Thymus (tissue), 11 donors: ENCODE data around the gene BICD1. TPM values are rescaled to one million over a fixed set of nuclear protein-coding genes. Genes with fewer than 3 reads are reported as not detected.

ENCODE experiments used
- DNase-seq, 9 donors: peaks; one replicate each; pipeline ENCODE4 v3.0.0-alpha.2; 2013; ENCODE audit warnings: low spot score in 9 of 9, low read depth in 6 of 9, missing footprints in 1 of 9
- H3K27ac ChIP-seq, 2 donors: one replicate each; pipeline ENCODE4 v1.5.1; 2013; ENCODE audit warnings: control low read depth in 1 of 2, low read depth in 1 of 2, low read length in 1 of 2, mild to moderate bottlenecking in 1 of 2, moderate library complexity in 1 of 2
- H3K27me3 ChIP-seq, 2 donors: one replicate each; pipeline ENCODE4 v1.5.1; 2013; ENCODE audit warnings: low read length in 1 of 2; ENCODE audit not compliant: control insufficient read depth in 2 of 2, insufficient read depth in 1 of 2
- H3K36me3 ChIP-seq, 2 donors: one replicate each; pipeline ENCODE4 v1.5.1; 2013; ENCODE audit warnings: low read length in 1 of 2, mild to moderate bottlenecking in 1 of 2, moderate library complexity in 1 of 2; ENCODE audit not compliant: control insufficient read depth in 2 of 2, insufficient read depth in 2 of 2
- H3K4me1 ChIP-seq, 2 donors: one replicate each; pipeline ENCODE4 v1.5.1; 2013; ENCODE audit warnings: low read length in 2 of 2; ENCODE audit not compliant: control insufficient read depth in 2 of 2, insufficient read depth in 2 of 2
- H3K4me3 ChIP-seq, 2 donors: one replicate each; pipeline ENCODE4 v1.5.1; 2013; ENCODE audit warnings: low read length in 2 of 2, control low read depth in 1 of 2, mild to moderate bottlenecking in 1 of 2
- H3K9me3 ChIP-seq, 2 donors: one replicate each; pipeline ENCODE4 v1.5.1; 2013; ENCODE audit warnings: low read length in 1 of 2, mild to moderate bottlenecking in 1 of 2; ENCODE audit not compliant: control insufficient read depth in 2 of 2, insufficient read depth in 1 of 2
- WGBS: extraction: QIAGEN DNeasy Blood & Tissue Kit; methylation state at CpG from one replicate; pipeline ENCODE4 v1.1.7; 2013; 5-methylcytosine and 5-hydroxymethylcytosine counted together
- polyA plus RNA-seq: library from polyadenylated mRNA; stranded (reverse); fragments of 200-250 nt; gene quantifications from one replicate; pipeline ENCODE4 v1.2.3, GENCODE V29; 2013
- total RNA-seq: library from RNA; stranded (reverse); fragments of 120-200 nt; gene quantifications from one replicate; pipeline ENCODE4 v1.2.4, GENCODE V29; 2013
- donor health status: healthy.

Gene BICD1
- total and polyA plus RNA-seq, 2 donors: 5.5 to 12.1 TPM

- Histone ChIP-seq H3K36me3 (no peaks in the 10 kb centered on the region), H3K4me1 (no peaks in the 10 kb centered on the region), H3K9me3 (no peaks in the 10 kb centered on the region), H3K4me3 (no peak overlapping the region), H3K27ac (no peak overlapping the region), H3K27me3 (no peaks in the 10 kb centered on the region)
- 96% methylated on average over 6 of the region's 6 CpGs for WGBS
- no peak for DNase-seq
Measured at GRCh38 chr12:32072102-32072501, 34.5 kb upstream of the BICD1 start.

GRCh38 chr12:32074432-32074831, 32.2 kb upstream of the BICD1 start:
- no peaks in the 10 kb centered on the region for H3K9me3 ChIP-seq
- no peak overlapping the region for H3K4me3 ChIP-seq

GRCh38 chr12:32076941-32077340, 29.7 kb upstream of the BICD1 start:
- H3K9me3 ChIP-seq: no peaks in the 10 kb centered on the region
- no peaks in the 10 kb centered on the region for H3K4me1 ChIP-seq
- no peaks in the 10 kb centered on the region for H3K36me3 ChIP-seq
- DNase-seq: no peak
- WGBS: 96% methylated on average over 4 of the region's 4 CpGs
- H3K27me3 ChIP-seq: no peaks in the 10 kb centered on the region
- H3K4me3 ChIP-seq: no peak overlapping the region
- no peak overlapping the region for H3K27ac ChIP-seq

More at GRCh38 chr12:32074432-32074831, 32.2 kb upstream of the BICD1 start:
- DNase-seq: no peak
- Histone ChIP-seq H3K36me3 (no peaks in the 10 kb centered on the region), H3K27ac (no peak overlapping the region), H3K4me1 (no peaks in the 10 kb centered on the region), H3K27me3 (no peaks in the 10 kb centered on the region)

GRCh38 chr12:32080435-32080834, 26.2 kb upstream of the BICD1 start:
- no peak for DNase-seq
- H3K36me3 ChIP-seq: no peaks in the 10 kb centered on the region
- no peak overlapping the region for H3K27ac ChIP-seq
- 96% methylated on average over 3 of the region's 3 CpGs for WGBS
- H3K27me3 ChIP-seq: no peaks in the 10 kb centered on the region
- no peaks in the 10 kb centered on the region for H3K4me1 ChIP-seq
- no peak overlapping the region for H3K4me3 ChIP-seq
- H3K9me3 ChIP-seq: no peaks in the 10 kb centered on the region

GRCh38 chr12:32083489-32083888, 23.2 kb upstream of the BICD1 start:
- H3K36me3 ChIP-seq: no peaks in the 10 kb centered on the region
- no peak overlapping the region for H3K4me3 ChIP-seq
- 92% methylated on average over 5 of the region's 5 CpGs for WGBS

GRCh38 chr12:32084017-32084688, 22.5 kb upstream of the BICD1 start:
- H3K9me3 ChIP-seq: no peaks in the 10 kb centered on the region
- no peaks in the 10 kb centered on the region for H3K4me1 ChIP-seq
- no peak overlapping the region for H3K27ac ChIP-seq
- H3K4me3 ChIP-seq: no peak overlapping the region
- 91% methylated on average over 9 of the region's 9 CpGs for WGBS
- DNase-seq: no peak
- H3K36me3 ChIP-seq: no peaks in the 10 kb centered on the region
- no peaks in the 10 kb centered on the region for H3K27me3 ChIP-seq

More at GRCh38 chr12:32083489-32083888, 23.2 kb upstream of the BICD1 start:
- H3K27ac ChIP-seq: no peak overlapping the region
- no peaks in the 10 kb centered on the region for H3K27me3 ChIP-seq
- H3K9me3 ChIP-seq: no peaks in the 10 kb centered on the region
- DNase-seq: no peak
- no peaks in the 10 kb centered on the region for H3K4me1 ChIP-seq

- no peak for DNase-seq
- no peak overlapping the region for H3K4me3 ChIP-seq
- WGBS: 99% methylated on average over 3 of the region's 3 CpGs
Measured at GRCh38 chr12:32084753-32085152, 21.9 kb upstream of the BICD1 start.

GRCh38 chr12:32087306-32087705, 19.3 kb upstream of the BICD1 start:
- no peaks in the 10 kb centered on the region for H3K4me1 ChIP-seq
- DNase-seq: no peak
- WGBS: 81% methylated on average over 5 of the region's 5 CpGs
- H3K27me3 ChIP-seq: no peaks in the 10 kb centered on the region
- no peaks in the 10 kb centered on the region for H3K9me3 ChIP-seq
- no peak overlapping the region for H3K27ac ChIP-seq
- H3K4me3 ChIP-seq: no peak overlapping the region
- H3K36me3 ChIP-seq: no peaks in the 10 kb centered on the region

More at GRCh38 chr12:32084753-32085152, 21.9 kb upstream of the BICD1 start:
- Histone ChIP-seq H3K9me3 (no peaks in the 10 kb centered on the region), H3K4me1 (no peaks in the 10 kb centered on the region), H3K27ac (no peak overlapping the region), H3K27me3 (no peaks in the 10 kb centered on the region), H3K36me3 (no peaks in the 10 kb centered on the region)

GRCh38 chr12:32089156-32089555, 17.5 kb upstream of the BICD1 start:
- Histone ChIP-seq H3K27ac (no peak overlapping the region), H3K9me3 (no peaks in the 10 kb centered on the region), H3K36me3 (no peaks in the 10 kb centered on the region), H3K27me3 (no peaks in the 10 kb centered on the region), H3K4me1 (no peaks in the 10 kb centered on the region), H3K4me3 (no peak overlapping the region)
- 97% methylated on average over 5 of the region's 5 CpGs for WGBS
- DNase-seq: no peak
